ENCODE data around the gene PRR13. TPM values are rescaled to one million over a fixed set of nuclear protein-coding genes. Genes with fewer than 3 reads are reported as not detected.

Gene PRR13
- total and polyA plus RNA-seq, 9 of the 15 experiments (the other 6 are each of a cell fraction or from before 2014, with no cell fraction given), result 117 to 835 (median 285) TPM

DNA sequence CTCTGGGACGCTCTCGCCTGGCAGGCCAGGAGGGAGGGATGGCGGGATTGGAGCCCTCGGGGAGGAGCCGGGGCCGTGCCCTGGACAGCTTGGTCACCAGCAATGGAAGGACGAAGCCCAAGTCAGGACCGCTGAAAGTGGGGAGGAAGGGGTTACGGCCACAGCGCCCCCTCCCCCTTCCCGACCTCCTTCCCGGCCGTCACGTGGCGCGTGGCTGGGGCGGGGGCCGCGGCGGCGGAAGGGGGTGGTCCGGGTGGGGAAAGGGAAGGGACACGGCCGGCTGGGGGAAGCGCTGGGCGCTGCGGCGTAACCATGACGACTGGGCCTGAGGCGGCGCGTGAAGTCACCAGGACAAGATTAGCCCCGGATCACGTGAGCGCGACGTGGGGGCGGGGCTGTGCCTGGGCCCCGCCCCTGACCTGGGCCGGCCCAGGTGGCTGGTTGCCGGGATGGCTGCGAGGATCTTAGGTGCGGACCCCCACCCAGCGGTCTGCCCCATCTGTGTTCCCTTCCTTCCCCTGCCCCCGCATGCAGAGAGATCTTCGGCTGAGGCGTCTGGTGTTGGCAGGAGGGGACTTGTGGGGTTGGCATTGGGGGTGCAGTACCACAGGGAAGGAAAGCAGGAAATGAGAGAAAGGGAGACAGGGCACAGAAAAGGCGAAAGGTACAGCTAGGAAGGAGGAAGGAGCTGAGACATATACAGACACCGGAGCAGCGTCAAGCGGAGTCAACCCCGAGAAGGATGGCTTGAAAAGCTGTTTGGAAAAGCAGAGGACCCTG lies 51.5 kb downstream of the PRR13 start (continued):
- TF ChIP-seq, protein P1, sequence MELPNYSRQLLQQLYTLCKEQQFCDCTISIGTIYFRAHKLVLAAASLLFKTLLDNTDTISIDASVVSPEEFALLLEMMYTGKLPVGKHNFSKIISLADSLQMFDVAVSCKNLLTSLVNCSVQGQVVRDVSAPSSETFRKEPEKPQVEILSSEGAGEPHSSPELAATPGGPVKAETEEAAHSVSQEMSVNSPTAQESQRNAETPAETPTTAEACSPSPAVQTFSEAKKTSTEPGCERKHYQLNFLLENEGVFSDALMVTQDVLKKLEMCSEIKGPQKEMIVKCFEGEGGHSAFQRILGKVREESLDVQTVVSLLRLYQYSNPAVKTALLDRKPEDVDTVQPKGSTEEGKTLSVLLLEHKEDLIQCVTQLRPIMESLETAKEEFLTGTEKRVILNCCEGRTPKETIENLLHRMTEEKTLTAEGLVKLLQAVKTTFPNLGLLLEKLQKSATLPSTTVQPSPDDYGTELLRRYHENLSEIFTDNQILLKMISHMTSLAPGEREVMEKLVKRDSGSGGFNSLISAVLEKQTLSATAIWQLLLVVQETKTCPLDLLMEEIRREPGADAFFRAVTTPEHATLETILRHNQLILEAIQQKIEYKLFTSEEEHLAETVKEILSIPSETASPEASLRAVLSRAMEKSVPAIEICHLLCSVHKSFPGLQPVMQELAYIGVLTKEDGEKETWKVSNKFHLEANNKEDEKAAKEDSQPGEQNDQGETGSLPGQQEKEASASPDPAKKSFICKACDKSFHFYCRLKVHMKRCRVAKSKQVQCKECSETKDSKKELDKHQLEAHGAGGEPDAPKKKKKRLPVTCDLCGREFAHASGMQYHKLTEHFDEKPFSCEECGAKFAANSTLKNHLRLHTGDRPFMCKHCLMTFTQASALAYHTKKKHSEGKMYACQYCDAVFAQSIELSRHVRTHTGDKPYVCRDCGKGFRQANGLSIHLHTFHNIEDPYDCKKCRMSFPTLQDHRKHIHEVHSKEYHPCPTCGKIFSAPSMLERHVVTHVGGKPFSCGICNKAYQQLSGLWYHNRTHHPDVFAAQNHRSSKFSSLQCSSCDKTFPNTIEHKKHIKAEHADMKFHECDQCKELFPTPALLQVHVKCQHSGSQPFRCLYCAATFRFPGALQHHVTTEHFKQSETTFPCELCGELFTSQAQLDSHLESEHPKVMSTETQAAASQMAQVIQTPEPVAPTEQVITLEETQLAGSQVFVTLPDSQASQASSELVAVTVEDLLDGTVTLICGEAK (IDR thresholded peaks at IDR 0.05), result peak; percentile 31; the same call in 1 of the 2 replicates
- TF ChIP-seq, protein P1 (CRISPR knock-in tag; IDR thresholded peaks at IDR 0.05), result no peak
- TF ChIP-seq, protein P2, sequence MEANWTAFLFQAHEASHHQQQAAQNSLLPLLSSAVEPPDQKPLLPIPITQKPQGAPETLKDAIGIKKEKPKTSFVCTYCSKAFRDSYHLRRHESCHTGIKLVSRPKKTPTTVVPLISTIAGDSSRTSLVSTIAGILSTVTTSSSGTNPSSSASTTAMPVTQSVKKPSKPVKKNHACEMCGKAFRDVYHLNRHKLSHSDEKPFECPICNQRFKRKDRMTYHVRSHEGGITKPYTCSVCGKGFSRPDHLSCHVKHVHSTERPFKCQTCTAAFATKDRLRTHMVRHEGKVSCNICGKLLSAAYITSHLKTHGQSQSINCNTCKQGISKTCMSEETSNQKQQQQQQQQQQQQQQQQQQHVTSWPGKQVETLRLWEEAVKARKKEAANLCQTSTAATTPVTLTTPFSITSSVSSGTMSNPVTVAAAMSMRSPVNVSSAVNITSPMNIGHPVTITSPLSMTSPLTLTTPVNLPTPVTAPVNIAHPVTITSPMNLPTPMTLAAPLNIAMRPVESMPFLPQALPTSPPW (CRISPR knock-in tag; IDR thresholded peaks at IDR 0.05), result peak; percentile 87
- TF ChIP-seq MTA1 (IDR thresholded peaks at IDR 0.05; ENCODE audit: borderline replicate concordance) (0 out of 2 replicates have a peak, but pooled peaks have one; percentile 44), GTF2A2 (tag; IDR thresholded peaks at IDR 0.05) (no peak), TCF3 (CRISPR knock-in tag; IDR thresholded peaks at IDR 0.05) (no peak), FOSL1 (tag; conservative IDR thresholded peaks at IDR 0.05) (no peak; the same call in 1 of the 2 replicates), ZZZ3 (IDR thresholded peaks at IDR 0.05) (no peak)
- TF ChIP-seq, protein P3, sequence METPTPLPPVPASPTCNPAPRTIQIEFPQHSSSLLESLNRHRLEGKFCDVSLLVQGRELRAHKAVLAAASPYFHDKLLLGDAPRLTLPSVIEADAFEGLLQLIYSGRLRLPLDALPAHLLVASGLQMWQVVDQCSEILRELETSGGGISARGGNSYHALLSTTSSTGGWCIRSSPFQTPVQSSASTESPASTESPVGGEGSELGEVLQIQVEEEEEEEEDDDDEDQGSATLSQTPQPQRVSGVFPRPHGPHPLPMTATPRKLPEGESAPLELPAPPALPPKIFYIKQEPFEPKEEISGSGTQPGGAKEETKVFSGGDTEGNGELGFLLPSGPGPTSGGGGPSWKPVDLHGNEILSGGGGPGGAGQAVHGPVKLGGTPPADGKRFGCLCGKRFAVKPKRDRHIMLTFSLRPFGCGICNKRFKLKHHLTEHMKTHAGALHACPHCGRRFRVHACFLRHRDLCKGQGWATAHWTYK (CRISPR knock-in tag; IDR thresholded peaks at IDR 0.05), result no peak
- TF ChIP-seq, protein P4, sequence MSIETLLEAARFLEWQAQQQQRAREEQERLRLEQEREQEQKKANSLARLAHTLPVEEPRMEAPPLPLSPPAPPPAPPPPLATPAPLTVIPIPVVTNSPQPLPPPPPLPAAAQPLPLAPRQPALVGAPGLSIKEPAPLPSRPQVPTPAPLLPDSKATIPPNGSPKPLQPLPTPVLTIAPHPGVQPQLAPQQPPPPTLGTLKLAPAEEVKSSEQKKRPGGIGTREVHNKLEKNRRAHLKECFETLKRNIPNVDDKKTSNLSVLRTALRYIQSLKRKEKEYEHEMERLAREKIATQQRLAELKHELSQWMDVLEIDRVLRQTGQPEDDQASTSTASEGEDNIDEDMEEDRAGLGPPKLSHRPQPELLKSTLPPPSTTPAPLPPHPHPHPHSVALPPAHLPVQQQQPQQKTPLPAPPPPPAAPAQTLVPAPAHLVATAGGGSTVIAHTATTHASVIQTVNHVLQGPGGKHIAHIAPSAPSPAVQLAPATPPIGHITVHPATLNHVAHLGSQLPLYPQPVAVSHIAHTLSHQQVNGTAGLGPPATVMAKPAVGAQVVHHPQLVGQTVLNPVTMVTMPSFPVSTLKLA (conservative IDR thresholded peaks at IDR 0.05), result peak; percentile 77 to 78
- TF ChIP-seq, protein P5, sequence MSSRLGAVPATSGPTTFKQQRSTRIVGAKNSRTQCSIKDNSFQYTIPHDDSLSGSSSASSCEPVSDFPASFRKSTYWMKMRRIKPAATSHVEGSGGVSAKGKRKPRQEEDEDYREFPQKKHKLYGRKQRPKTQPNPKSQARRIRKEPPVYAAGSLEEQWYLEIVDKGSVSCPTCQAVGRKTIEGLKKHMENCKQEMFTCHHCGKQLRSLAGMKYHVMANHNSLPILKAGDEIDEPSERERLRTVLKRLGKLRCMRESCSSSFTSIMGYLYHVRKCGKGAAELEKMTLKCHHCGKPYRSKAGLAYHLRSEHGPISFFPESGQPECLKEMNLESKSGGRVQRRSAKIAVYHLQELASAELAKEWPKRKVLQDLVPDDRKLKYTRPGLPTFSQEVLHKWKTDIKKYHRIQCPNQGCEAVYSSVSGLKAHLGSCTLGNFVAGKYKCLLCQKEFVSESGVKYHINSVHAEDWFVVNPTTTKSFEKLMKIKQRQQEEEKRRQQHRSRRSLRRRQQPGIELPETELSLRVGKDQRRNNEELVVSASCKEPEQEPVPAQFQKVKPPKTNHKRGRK (tag; IDR thresholded peaks at IDR 0.05), result no peak

Measured in K562 (cell line).